Activated CD4-positive, CD25-positive, alpha-beta regulatory T cell treated with anti-CD3 and anti-CD28 coated beads, Interleukin-2, amount 50 U/mL, for 16 hours (primary cell): ENCODE measurements around the gene DUOXA1.

ENCODE experiments used
- DNase-seq: peaks from one replicate; pipeline ENCODE4 v3.0.0-alpha.2; 2020; ENCODE audit warnings: low read depth, low spot score

DUOXA1 gene, protein sequence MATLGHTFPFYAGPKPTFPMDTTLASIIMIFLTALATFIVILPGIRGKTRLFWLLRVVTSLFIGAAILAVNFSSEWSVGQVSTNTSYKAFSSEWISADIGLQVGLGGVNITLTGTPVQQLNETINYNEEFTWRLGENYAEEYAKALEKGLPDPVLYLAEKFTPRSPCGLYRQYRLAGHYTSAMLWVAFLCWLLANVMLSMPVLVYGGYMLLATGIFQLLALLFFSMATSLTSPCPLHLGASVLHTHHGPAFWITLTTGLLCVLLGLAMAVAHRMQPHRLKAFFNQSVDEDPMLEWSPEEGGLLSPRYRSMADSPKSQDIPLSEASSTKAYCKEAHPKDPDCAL

GRCh38 chr15:45129651-45130129 lies at the start of gene DUOXA1, which contains the start of gene DUOX1:
Gene DUOXA1, minus strand, starts transcription at chr15:45129879. Its CDS starts 6,865 bp downstream, at chr15:45123014.
Gene DUOX1, plus strand, starts transcription at chr15:45129994. Its CDS starts 1,973 bp downstream, at chr15:45131967.
- no peak for DNase-seq

DNA sequence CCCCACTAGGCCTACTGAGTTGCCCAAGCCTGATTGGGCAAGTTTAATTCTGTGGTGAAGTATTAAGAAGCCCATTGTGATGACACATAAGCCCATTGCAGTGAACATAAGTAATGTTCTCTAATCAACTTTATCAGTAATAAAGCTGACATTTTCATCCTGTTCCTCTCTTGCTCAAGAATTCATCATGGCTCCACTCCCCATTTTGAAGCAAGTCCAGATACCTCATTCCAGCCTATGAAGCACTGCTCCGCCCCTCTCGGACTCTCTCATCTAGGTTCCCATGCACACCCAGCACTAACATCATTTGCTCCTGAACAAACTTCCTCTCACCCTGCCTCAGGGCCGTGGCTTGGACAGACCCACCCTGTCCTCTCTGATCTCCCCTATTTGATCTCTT lies 47.6 kb upstream of the DUOXA1 start:
- DNase-seq: no peak

DNA sequence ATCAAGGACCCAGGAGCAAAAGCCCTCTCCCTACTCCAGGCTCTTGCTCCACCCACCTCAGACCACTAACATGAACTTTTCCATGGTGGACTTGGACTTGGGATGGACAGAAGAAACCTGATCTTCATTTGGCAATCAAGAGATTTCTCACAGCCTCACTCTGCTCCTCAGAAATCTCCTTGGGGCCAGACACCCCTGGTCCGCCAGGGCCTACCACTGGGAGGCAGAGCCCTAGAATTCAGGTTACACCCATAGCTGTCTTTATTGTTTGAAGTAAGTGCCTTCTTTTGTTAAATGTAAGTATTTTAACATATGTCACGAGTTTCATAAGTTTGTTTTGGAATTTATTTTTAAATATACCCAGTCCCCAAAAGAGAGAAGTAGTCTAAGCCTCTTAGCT lies 44.9 kb upstream of the DUOXA1 start:
- no peak for DNase-seq

GRCh38 chr15:45174069-45174468 lies 44.4 kb upstream of the DUOXA1 start:
- DNase-seq: no peak

DNA sequence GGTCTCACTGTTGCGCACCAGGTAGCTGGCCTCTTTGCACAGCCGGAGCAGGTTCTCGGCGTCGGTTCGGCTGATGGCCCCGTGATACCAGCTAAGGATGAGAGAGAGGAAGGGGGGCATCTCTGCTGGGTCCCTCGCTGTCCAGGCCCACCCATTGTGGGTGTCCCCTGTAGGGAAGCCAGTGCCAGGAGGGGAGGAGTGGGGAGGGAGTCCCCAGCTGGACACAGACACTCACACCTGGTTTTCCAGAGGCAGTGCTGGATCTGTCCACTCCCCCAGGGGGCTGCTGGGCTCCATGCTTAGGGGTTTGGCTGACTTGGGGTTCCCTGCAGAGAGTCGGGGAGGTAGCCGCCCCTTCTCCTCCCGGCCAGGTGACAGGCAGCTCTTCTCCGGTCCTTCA lies 42.2 kb upstream of the DUOXA1 start:
- DNase-seq: no peak

DNA sequence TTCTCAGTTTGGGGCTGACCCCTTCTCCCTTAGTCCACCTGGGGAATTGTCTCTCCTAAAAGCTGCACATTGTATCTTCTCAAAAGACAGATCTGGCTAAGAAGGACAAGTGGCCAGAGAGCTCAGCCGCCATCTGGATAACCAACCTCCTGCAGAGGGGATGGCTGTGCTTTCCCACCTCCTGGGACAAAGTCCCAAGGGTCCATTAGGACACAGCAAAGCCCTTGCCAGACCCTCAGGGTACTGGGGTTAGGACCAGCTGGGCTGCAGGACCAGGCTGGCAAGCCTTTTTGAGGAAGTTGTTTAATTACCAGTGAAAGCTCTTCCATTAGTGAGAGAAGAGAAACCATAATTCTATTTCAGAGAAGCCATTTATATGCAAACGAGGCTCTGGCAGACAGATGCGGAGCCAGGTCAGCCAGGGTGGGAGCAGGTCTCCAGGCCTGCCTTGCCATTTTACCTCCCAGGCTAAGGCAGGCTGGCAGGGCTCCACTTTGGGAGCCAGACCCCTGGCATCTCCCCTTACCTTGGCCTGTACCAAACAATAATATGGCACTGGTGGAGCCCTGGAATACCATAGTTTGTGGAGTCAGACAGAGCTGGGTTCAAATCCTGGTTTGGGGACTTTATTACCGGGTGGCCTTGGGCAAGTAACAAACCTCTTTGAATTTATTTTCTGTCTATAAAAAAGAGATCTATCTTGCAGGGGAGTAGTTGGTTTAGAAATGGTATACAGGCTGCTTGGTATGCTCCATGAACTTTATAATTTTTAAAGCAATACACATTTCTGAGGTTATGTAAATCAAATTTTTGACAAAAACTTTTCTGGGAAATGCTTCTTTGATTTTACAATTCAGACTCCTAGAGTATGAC lies 40.2 kb upstream of the DUOXA1 start:
- no peak for DNase-seq

- no peak for DNase-seq
These were observed 39.3 kb upstream of the DUOXA1 start for GRCh38 chr15:45168751-45169551.

DNA sequence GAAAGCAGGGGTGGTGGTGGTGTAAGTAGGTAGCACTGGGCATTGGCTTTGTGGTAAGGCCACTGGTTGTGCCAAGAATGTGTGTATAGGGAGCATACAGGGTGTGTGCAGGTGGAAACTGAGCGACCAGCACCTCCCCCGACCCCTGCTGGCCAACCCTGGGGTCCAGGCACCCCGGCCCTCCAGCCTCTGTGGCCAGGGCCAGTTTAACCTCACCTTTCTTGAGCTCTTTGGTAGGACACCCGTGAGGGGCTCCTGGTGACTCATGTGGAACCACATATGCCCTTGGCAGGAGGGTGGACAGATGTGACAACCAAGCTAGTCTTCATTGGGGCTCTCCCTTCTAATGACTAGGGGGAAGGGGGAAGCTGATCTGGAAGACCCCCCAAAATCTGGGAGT lies 38.6 kb upstream of the DUOXA1 start:
- no peak for DNase-seq

GRCh38 chr15:45167631-45168205 lies 38.0 kb upstream of the DUOXA1 start:
- DNase-seq: no peak

DNA sequence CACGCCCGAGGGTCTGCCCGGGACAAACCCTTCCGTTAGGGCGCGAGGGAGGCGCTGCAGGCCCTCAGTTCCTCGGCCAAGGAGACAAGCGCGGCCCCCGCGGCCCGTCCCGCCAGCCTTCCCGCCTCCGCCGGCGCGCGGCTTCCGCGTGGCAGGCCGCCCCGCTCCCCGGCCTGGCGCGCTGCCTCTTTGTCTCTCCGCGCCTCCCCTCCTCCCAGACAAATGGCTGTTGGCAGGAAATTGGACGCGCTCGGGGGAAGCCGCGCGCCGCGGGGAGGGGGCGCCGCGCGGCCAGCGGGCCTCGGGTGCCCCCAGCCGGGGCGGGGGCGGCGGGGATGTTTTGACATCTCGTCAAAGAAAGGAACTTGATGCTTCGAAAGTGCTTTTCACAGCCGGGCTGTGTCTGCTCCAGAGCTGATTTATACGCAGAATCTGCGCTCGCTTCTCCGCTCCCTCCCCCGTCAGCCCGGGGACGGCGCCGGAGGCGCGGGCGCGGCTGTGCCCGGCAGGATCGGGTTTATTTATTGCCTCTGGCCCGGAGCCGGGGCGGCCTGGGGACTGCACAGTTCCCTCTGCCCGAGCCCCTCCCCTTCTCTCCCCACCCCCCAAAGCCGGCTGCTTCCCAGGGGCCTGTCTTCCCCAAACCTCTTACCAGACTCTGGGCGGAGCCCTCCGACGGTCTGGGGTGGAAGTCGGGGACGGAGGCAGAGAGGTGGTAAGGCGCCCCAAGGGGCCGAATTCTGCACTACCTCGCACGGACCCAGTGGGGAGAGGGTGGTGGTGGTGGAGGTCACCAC lies 37.4 kb upstream of the DUOXA1 start:
- DNase-seq: peak; percentile 57

GRCh38 chr15:45165536-45165935 lies 35.9 kb upstream of the DUOXA1 start:
- no peak for DNase-seq

DNA sequence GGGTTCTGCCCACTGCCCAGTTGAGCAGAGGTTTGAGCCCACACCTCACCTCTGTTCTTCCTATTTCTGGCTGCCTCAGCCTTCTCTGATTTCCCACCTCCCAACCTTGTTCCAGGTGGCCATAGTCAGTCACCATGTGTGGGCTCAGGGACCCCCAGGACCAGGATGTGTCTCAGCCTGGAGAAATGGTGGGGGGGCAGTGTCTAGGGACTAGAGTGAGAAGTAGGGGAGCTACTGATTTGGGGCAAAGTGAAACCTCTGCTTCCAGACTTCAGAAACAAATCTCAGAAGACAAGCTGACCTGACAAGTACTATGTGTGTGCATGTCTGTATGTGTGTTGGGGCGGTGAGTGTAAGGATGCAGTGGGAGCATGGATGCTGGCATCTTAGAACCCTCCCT lies 35.2 kb upstream of the DUOXA1 start:
- DNase-seq: no peak

GRCh38 chr15:45163508-45163856 lies 33.8 kb upstream of the DUOXA1 start:
- no peak for DNase-seq

- no peak for DNase-seq
These were observed 33.3 kb upstream of the DUOXA1 start for GRCh38 chr15:45162771-45163507.

DNA sequence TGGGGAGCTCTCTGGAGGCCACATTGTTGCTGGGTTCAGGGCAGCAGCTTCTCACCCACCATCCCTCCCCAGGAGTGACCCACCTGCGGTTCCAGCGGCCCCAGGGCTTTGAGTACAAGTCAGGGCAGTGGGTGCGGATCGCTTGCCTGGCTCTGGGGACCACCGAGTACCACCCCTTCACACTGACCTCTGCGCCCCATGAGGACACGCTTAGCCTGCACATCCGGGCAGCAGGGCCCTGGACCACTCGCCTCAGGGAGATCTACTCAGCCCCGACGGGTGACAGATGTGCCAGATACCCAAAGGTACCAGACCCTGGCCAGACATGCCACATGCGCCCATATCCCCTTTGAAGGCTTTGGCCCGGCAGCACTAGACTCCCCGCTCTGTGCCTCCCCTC lies 32.0 kb upstream of the DUOXA1 start:
- DNase-seq: no peak

DNA sequence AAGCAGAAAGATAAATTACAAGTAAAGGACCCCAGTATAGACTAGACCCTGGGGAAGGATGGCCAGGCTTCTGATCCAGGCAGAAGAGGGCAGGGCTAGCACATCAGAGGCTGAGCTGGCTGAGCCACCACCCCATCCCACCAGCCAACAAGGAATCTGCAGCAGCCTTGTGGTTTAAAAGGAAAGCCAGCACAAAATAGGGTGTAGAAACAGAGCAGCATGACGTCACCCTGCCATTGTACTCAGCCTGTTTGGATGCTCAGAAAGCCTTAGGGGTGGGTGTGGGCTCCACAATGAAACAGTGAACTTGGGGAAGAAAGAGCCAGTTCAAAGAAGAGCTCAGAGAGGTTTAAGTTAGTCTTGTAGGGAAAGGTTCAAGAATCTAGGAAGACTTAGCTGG lies 28.3 kb upstream of the DUOXA1 start:
- DNase-seq: no peak

GRCh38 chr15:45156744-45157455 lies 27.2 kb upstream of the DUOXA1 start:
- no peak for DNase-seq

- DNase-seq: no peak
These were observed 26.1 kb upstream of the DUOXA1 start for GRCh38 chr15:45155739-45156138.
